ENCODE measurements around the gene KLF11. TPM values are rescaled to one million over a fixed set of nuclear protein-coding genes. Genes with fewer than 3 reads are reported as not detected.
"Not testable (repeated sequence)": the region's sequence is repeated elsewhere in the genome, so short reads cannot be mapped to it uniquely, and the experiment has no call there.

KLF11 gene
- total RNA-seq, 1 donor from 2014 or later, result 6.6 TPM

- TF ChIP-seq CTCF (IDR thresholded peaks at IDR 0.05; ENCODE audit: insufficient read depth, low read length, severe bottlenecking), result no peak
- Histone ChIP-seq H3K4me3 (ENCODE audit: low read depth, low read length) (no peak overlapping the region), H3K27me3 (ENCODE audit: control insufficient read depth, insufficient read depth, low read length) (no peaks in the 10 kb centered on the region), H3K36me3 (ENCODE audit: control insufficient read depth, insufficient read depth, low read length) (no peaks in the 10 kb centered on the region)
- FAIRE-seq (no peak), DNase-seq (ENCODE audit: low read depth) (no peak)
Observed at GRCh38 chr2:10028988-10029874, 14.1 kb upstream of the KLF11 start.

- FAIRE-seq (no peak), DNase-seq (ENCODE audit: low read depth) (no peak)
- no peak overlapping the region for H3K4me3 ChIP-seq (ENCODE audit: low read depth, low read length)
- H3K27me3 ChIP-seq (ENCODE audit: control insufficient read depth, insufficient read depth, low read length), result no peaks in the 10 kb centered on the region
- no peaks in the 10 kb centered on the region for H3K36me3 ChIP-seq (ENCODE audit: control insufficient read depth, insufficient read depth, low read length)
- no peak for TF ChIP-seq CTCF (IDR thresholded peaks at IDR 0.05; ENCODE audit: insufficient read depth, low read length, severe bottlenecking)
Observed at GRCh38 chr2:10029875-10030223, 13.5 kb upstream of the KLF11 start.

- no peak overlapping the region for H3K4me3 ChIP-seq (ENCODE audit: low read depth, low read length)
- FAIRE-seq, result no peak
Observed at GRCh38 chr2:10030311-10030736, 13.0 kb upstream of the KLF11 start.

GRCh38 chr2:10030798-10031197 lies 12.6 kb upstream of the KLF11 start:
- H3K27me3 ChIP-seq (ENCODE audit: control insufficient read depth, insufficient read depth, low read length); H3K4me3 ChIP-seq (ENCODE audit: low read depth, low read length); FAIRE-seq; DNase-seq (ENCODE audit: low read depth); H3K36me3 ChIP-seq (ENCODE audit: control insufficient read depth, insufficient read depth, low read length): not testable (repeated sequence)

More at GRCh38 chr2:10030311-10030736, 13.0 kb upstream of the KLF11 start:
- DNase-seq (ENCODE audit: low read depth), result no peak
- Histone ChIP-seq H3K27me3 (ENCODE audit: control insufficient read depth, insufficient read depth, low read length) (no peaks in the 10 kb centered on the region), H3K36me3 (ENCODE audit: control insufficient read depth, insufficient read depth, low read length) (no peaks in the 10 kb centered on the region)
- no peak for TF ChIP-seq CTCF (IDR thresholded peaks at IDR 0.05; ENCODE audit: insufficient read depth, low read length, severe bottlenecking)

- no peak for TF ChIP-seq CTCF (IDR thresholded peaks at IDR 0.05; ENCODE audit: insufficient read depth, low read length, severe bottlenecking)
- Histone ChIP-seq H3K4me3 (ENCODE audit: low read depth, low read length) (no peak overlapping the region), H3K36me3 (ENCODE audit: control insufficient read depth, insufficient read depth, low read length) (no peaks in the 10 kb centered on the region), H3K27me3 (ENCODE audit: control insufficient read depth, insufficient read depth, low read length) (no peaks in the 10 kb centered on the region)
- FAIRE-seq, result no peak
- no peak for DNase-seq (ENCODE audit: low read depth)
Observed at GRCh38 chr2:10031886-10032745, 11.2 kb upstream of the KLF11 start.

GRCh38 chr2:10032746-10033105 lies 10.6 kb upstream of the KLF11 start:
- DNase-seq (ENCODE audit: low read depth) (no peak), FAIRE-seq (no peak)
- Histone ChIP-seq H3K4me3 (ENCODE audit: low read depth, low read length) (no peak overlapping the region), H3K36me3 (ENCODE audit: control insufficient read depth, insufficient read depth, low read length) (no peaks in the 10 kb centered on the region), H3K27me3 (ENCODE audit: control insufficient read depth, insufficient read depth, low read length) (no peaks in the 10 kb centered on the region)
- TF ChIP-seq CTCF (IDR thresholded peaks at IDR 0.05; ENCODE audit: insufficient read depth, low read length, severe bottlenecking), result no peak
